Measurements from ENCODE around the gene SEMA4C.

DNA sequence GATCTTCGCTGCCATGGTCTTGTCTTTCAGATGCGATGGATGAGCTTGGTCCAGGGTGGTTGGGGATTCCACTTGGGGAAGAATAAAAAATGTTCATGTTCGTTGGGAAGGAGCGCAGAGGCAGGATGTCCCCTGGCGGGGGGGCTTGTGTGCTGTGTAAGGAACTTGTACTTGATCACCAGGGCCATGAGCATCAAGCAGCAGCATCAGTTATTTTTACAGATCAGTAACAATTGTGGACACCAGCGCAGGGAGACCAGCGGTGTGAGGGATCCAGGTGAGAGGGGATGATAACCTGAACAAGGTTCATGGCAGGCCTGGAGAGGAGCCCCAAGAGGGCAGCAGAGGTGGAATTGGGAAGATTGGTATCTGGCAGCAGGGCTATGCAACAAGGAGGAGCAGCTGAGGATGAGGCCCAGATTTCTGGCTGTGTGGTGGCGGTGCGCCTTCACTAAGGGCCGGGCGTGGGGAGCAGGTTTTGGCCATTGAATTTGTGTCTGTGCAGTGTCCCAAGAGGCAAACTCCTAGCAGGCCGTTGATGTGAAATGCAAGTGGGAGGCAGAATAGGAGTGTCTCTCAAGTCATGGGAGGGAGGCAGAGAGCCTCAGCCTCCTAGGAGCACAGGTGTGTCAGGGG lies 49.9 kb downstream of the SEMA4C start:
- TF ChIP-seq, protein P1, sequence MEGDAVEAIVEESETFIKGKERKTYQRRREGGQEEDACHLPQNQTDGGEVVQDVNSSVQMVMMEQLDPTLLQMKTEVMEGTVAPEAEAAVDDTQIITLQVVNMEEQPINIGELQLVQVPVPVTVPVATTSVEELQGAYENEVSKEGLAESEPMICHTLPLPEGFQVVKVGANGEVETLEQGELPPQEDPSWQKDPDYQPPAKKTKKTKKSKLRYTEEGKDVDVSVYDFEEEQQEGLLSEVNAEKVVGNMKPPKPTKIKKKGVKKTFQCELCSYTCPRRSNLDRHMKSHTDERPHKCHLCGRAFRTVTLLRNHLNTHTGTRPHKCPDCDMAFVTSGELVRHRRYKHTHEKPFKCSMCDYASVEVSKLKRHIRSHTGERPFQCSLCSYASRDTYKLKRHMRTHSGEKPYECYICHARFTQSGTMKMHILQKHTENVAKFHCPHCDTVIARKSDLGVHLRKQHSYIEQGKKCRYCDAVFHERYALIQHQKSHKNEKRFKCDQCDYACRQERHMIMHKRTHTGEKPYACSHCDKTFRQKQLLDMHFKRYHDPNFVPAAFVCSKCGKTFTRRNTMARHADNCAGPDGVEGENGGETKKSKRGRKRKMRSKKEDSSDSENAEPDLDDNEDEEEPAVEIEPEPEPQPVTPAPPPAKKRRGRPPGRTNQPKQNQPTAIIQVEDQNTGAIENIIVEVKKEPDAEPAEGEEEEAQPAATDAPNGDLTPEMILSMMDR (conservative IDR thresholded peaks at IDR 0.05; ENCODE audit: low read depth, low read length) = no peak
- TF ChIP-seq POLR2A (IDR thresholded peaks at IDR 0.05; ENCODE audit: low read depth, low read length) = no peak
- TF ChIP-seq BHLHE40 (IDR thresholded peaks at IDR 0.05; ENCODE audit: low read depth, low read length) = no peak
- no peak for TF ChIP-seq MAZ (IDR thresholded peaks at IDR 0.05; ENCODE audit: borderline replicate concordance, low read depth, low read length)
- TF ChIP-seq SMC3 (IDR thresholded peaks at IDR 0.05; ENCODE audit: low read depth, low read length) = no peak
